SIG-M5 treated with dmso at 0.1 percent for 504 hours (cell line): ENCODE measurements around the gene ABCD4.

Source experiments
- DNase-seq: peaks from one replicate; lab custom pipeline; 2025; ENCODE audit not compliant: unreplicated experiment; lab: John Stamatoyannopoulos, UW

The ABCD4 gene

GRCh38 chr14:74238974-74239847 is 63.5 kb downstream of the ABCD4 start, which contains the start of gene VSX2:
VSX2 (plus strand) TSS chr14:74239449; CDS start chr14:74239562, 113 bp downstream.
- DNase-seq, result no peak

- no peak for DNase-seq
Observed at GRCh38 chr14:74237441-74237840, 65.3 kb downstream of the ABCD4 start.
